CD4-positive, CD25-positive, alpha-beta regulatory T cell (primary cell): ENCODE measurements around the gene LIPC. TPM values are rescaled to one million over a fixed set of nuclear protein-coding genes. Genes with fewer than 3 reads are reported as not detected.

Experiments used
- ATAC-seq, 2 donors: fragments of 150-1000 bp; cut with Tn5 transposase; one replicate each; pipeline ENCODE4 v1.10.0; 2021; ENCODE audit warnings: low read depth in 2 of 2, moderate number of reproducible peaks in 2 of 2, moderate library complexity in 1 of 2
- DNase-seq, 3 donors: peaks; one replicate each; pipeline versions ENCODE4 v3.0.0 to v3.0.0-alpha.2; 2012 to 2022; ENCODE audit warnings: mixed read lengths in 1 of 3
- H3K27ac ChIP-seq: one replicate; pipeline ENCODE4 v1.7.0; 2013; ENCODE audit warnings: mild to moderate bottlenecking, low read length; ENCODE audit not compliant: insufficient read depth, poor library complexity, severe bottlenecking
- H3K27me3 ChIP-seq: one replicate; pipeline ENCODE4 v1.7.0; 2013; ENCODE audit warnings: low read length; ENCODE audit not compliant: control insufficient read depth, insufficient read depth
- H3K36me3 ChIP-seq: one replicate; pipeline ENCODE4 v1.7.0; 2013; ENCODE audit warnings: mild to moderate bottlenecking, low read length, moderate library complexity; ENCODE audit not compliant: control insufficient read depth, insufficient read depth
- H3K4me1 ChIP-seq: 2 replicates; pipeline ENCODE4 v1.7.0; 2013; ENCODE audit warnings: mild to moderate bottlenecking, low read length; ENCODE audit not compliant: insufficient read depth, control insufficient read depth, poor library complexity, severe bottlenecking
- H3K4me3 ChIP-seq: one replicate; pipeline ENCODE4 v1.7.0; 2013; ENCODE audit warnings: low read depth, mild to moderate bottlenecking, low read length, moderate library complexity
- H3K9me3 ChIP-seq, 2 experiments: 1 replicate in 1 of 2; 2 replicates in 1 of 2; pipeline ENCODE4 v1.7.0; 2013; ENCODE audit warnings: low read length in 2 of 2, mild to moderate bottlenecking in 1 of 2, moderate library complexity in 1 of 2; ENCODE audit not compliant: control insufficient read depth in 2 of 2
- H3K27ac Mint-ChIP-seq, 3 donors: one replicate each; pipeline ENCODE4 v1.8.0; 2020 to 2022; ENCODE audit warnings: mild to moderate bottlenecking in 3 of 3, mixed read lengths in 3 of 3, moderate library complexity in 2 of 3
- H3K27me3 Mint-ChIP-seq: one replicate; pipeline ENCODE4 v1.8.0; 2022; ENCODE audit warnings: mild to moderate bottlenecking, mixed read lengths
- H3K36me3 Mint-ChIP-seq: one replicate; pipeline ENCODE4 v1.8.0; 2020; ENCODE audit warnings: mixed read lengths
- H3K4me1 Mint-ChIP-seq, 4 donors: one replicate each; pipeline ENCODE4 v1.8.0; 2020 to 2022; ENCODE audit warnings: mixed read lengths in 4 of 4, mild to moderate bottlenecking in 1 of 4
- H3K4me3 Mint-ChIP-seq, 4 donors: one replicate each; pipeline ENCODE4 v1.8.0; 2020 to 2022; ENCODE audit warnings: mild to moderate bottlenecking in 4 of 4, mixed read lengths in 4 of 4, moderate library complexity in 3 of 4
- H3K9me3 Mint-ChIP-seq, 7 donors: one replicate each; pipeline ENCODE4 v1.8.0; 2020 to 2022; ENCODE audit warnings: mixed read lengths in 7 of 7, mild to moderate bottlenecking in 3 of 7, moderate library complexity in 2 of 7
- polyA plus RNA-seq, 4 donors: library from polyadenylated mRNA; unstranded; fragments of 300-500 nt; fragmentation: Illumina TruSeq; gene quantifications; one replicate each; pipeline ENCODE4 v1.2.3, GENCODE V29; 2021
- total RNA-seq: library from RNA; stranded (reverse); gene quantifications from one replicate; pipeline ENCODE4 v1.2.3, GENCODE V29; 2022

LIPC gene
- total and polyA plus RNA-seq, 5 donors from 2014 or later, result 0.54 to 1.7 (median 1.6) TPM

- Histone ChIP-seq H3K4me1 (no peaks in the 10 kb centered on the region), H3K4me3 (no peak overlapping the region), H3K27ac (no peak overlapping the region), H3K9me3 (no peaks in the 10 kb centered on the region), H3K36me3 (no peaks in the 10 kb centered on the region), H3K27me3 (no peaks in the 10 kb centered on the region)
- Mint-ChIP-seq H3K36me3 (no peaks in the 10 kb centered on the region), H3K27ac (peak overlapping the region in 1 of 3 donors; percentile 38), H3K27me3 (no peaks in the 10 kb centered on the region), H3K4me1 (no peaks in the 10 kb centered on the region), H3K9me3 (peaks cover 0 to 1% (median 0%) of the 10 kb centered on the region in 7 donors), H3K4me3 (no peak overlapping the region)
- ATAC-seq (no peak), DNase-seq (no peak)
Observed at GRCh38 chr15:58538225-58538727, 106.5 kb downstream of the LIPC start.

- H3K4me3 Mint-ChIP-seq, result no peak overlapping the region
- peak overlapping the region in 1 of 3 donors; percentile 38 for H3K27ac Mint-ChIP-seq
- H3K27me3 Mint-ChIP-seq, result no peaks in the 10 kb centered on the region
- Histone ChIP-seq H3K4me3 (no peak overlapping the region), H3K9me3 (no peaks in the 10 kb centered on the region), H3K36me3 (no peaks in the 10 kb centered on the region), H3K27ac (no peak overlapping the region), H3K4me1 (no peaks in the 10 kb centered on the region), H3K27me3 (no peaks in the 10 kb centered on the region)
- no peak for DNase-seq
- no peaks in the 10 kb centered on the region for H3K36me3 Mint-ChIP-seq
- no peak for ATAC-seq
- H3K4me1 Mint-ChIP-seq, result peaks cover 0 to 5% (median 0%) of the 10 kb centered on the region in 4 donors
- peaks cover 0 to 1% (median 0%) of the 10 kb centered on the region in 7 donors for H3K9me3 Mint-ChIP-seq
Observed at GRCh38 chr15:58538901-58539300, 107.1 kb downstream of the LIPC start.

- no peaks in the 10 kb centered on the region for H3K36me3 Mint-ChIP-seq
- no peak overlapping the region for H3K27ac ChIP-seq
- no peak overlapping the region for H3K4me3 Mint-ChIP-seq
- H3K4me3 ChIP-seq, result no peak overlapping the region
- peak overlapping the region; percentile 13 to 79 (median 68) for H3K27ac Mint-ChIP-seq
- H3K9me3 ChIP-seq, result no peaks in the 10 kb centered on the region
- H3K4me1 Mint-ChIP-seq, result peaks cover 0 to 5% (median under 1%) of the 10 kb centered on the region in 4 donors
- ATAC-seq (no peak), DNase-seq (no peak)
- H3K27me3 Mint-ChIP-seq, result no peaks in the 10 kb centered on the region
- H3K4me1 ChIP-seq, result no peaks in the 10 kb centered on the region
- peaks cover 0 to 1% (median 0%) of the 10 kb centered on the region in 7 donors for H3K9me3 Mint-ChIP-seq
- H3K36me3 ChIP-seq, result no peaks in the 10 kb centered on the region
- no peaks in the 10 kb centered on the region for H3K27me3 ChIP-seq
Observed at GRCh38 chr15:58539548-58539947, 107.8 kb downstream of the LIPC start.

GRCh38 chr15:58541410-58542087 is 109.8 kb downstream of the LIPC start:
- ATAC-seq (no peak), DNase-seq (no peak)
- H3K36me3 ChIP-seq, result no peaks in the 10 kb centered on the region
- no peaks in the 10 kb centered on the region for H3K27me3 Mint-ChIP-seq
- no peak overlapping the region for H3K27ac ChIP-seq
- H3K4me1 Mint-ChIP-seq, result peaks cover 6 to 15% (median 11%) of the 10 kb centered on the region in 4 donors
- no peaks in the 10 kb centered on the region for H3K27me3 ChIP-seq
- H3K27ac Mint-ChIP-seq, result peak overlapping the region in 1 of 3 donors; percentile 60
- H3K4me1 ChIP-seq, result no peaks in the 10 kb centered on the region
- H3K4me3 Mint-ChIP-seq, result no peak overlapping the region
- H3K9me3 Mint-ChIP-seq, result peaks cover 0 to 1% (median 0%) of the 10 kb centered on the region in 7 donors
- H3K36me3 Mint-ChIP-seq, result no peaks in the 10 kb centered on the region
- no peak overlapping the region for H3K4me3 ChIP-seq
- H3K9me3 ChIP-seq, result no peaks in the 10 kb centered on the region

GRCh38 chr15:58543664-58544335 is 112.0 kb downstream of the LIPC start:
- DNase-seq (no peak), ATAC-seq (no peak)
- no peak overlapping the region for H3K4me3 Mint-ChIP-seq
- peaks cover 0 to 1% (median 0%) of the 10 kb centered on the region in 7 donors for H3K9me3 Mint-ChIP-seq
- H3K4me1 ChIP-seq, result no peaks in the 10 kb centered on the region
- H3K4me3 ChIP-seq, result no peak overlapping the region
- no peaks in the 10 kb centered on the region for H3K27me3 ChIP-seq
- H3K27me3 Mint-ChIP-seq, result peaks cover 5% of the 10 kb centered on the region
- H3K9me3 ChIP-seq, result no peaks in the 10 kb centered on the region
- H3K36me3 Mint-ChIP-seq, result no peaks in the 10 kb centered on the region
- H3K27ac ChIP-seq, result no peak overlapping the region
- peaks cover 6 to 17% (median 11%) of the 10 kb centered on the region in 4 donors for H3K4me1 Mint-ChIP-seq
- H3K27ac Mint-ChIP-seq, result peak overlapping the region in 1 of 3 donors; percentile 32
- no peaks in the 10 kb centered on the region for H3K36me3 ChIP-seq

- no peak overlapping the region for H3K27ac ChIP-seq
- no peak for ATAC-seq
- peaks cover 6 to 17% (median 11%) of the 10 kb centered on the region in 4 donors for H3K4me1 Mint-ChIP-seq
Observed at GRCh38 chr15:58544756-58545155, 113.0 kb downstream of the LIPC start.

GRCh38 chr15:58545307-58546065 is 113.7 kb downstream of the LIPC start:
- Histone ChIP-seq H3K4me3 (no peak overlapping the region), H3K36me3 (no peaks in the 10 kb centered on the region), H3K4me1 (no peaks in the 10 kb centered on the region), H3K9me3 (no peaks in the 10 kb centered on the region), H3K27me3 (no peaks in the 10 kb centered on the region), H3K27ac (no peak overlapping the region)
- peak; percentile 81 to 88 for ATAC-seq
- H3K27ac Mint-ChIP-seq, result peak overlapping the region in 1 of 3 donors; percentile 56
- no peaks in the 10 kb centered on the region for H3K36me3 Mint-ChIP-seq
- peaks cover 0 to 3% (median 0%) of the 10 kb centered on the region in 7 donors for H3K9me3 Mint-ChIP-seq
- H3K4me3 Mint-ChIP-seq, result peak overlapping the region in 1 of 4 donors; percentile 24
- DNase-seq, result peak in 1 of 3 donors; percentile 95
- peaks cover 5% of the 10 kb centered on the region for H3K27me3 Mint-ChIP-seq
- peaks cover 6 to 19% (median 11%) of the 10 kb centered on the region in 4 donors for H3K4me1 Mint-ChIP-seq

More at GRCh38 chr15:58544756-58545155, 113.0 kb downstream of the LIPC start:
- no peaks in the 10 kb centered on the region for H3K9me3 ChIP-seq
- H3K36me3 ChIP-seq, result no peaks in the 10 kb centered on the region
- Mint-ChIP-seq H3K4me3 (peak overlapping the region in 1 of 4 donors; percentile 60), H3K36me3 (no peaks in the 10 kb centered on the region), H3K27ac (peak overlapping the region in 1 of 3 donors; percentile 62), H3K9me3 (peaks cover 0 to 1% (median 0%) of the 10 kb centered on the region in 7 donors), H3K27me3 (peaks cover 5% of the 10 kb centered on the region)
- H3K4me3 ChIP-seq, result no peak overlapping the region
- H3K27me3 ChIP-seq, result no peaks in the 10 kb centered on the region
- H3K4me1 ChIP-seq, result no peaks in the 10 kb centered on the region
- no peak for DNase-seq
